DMS53 treated with DMSO at 0.1 percent for 48 hours (cell line): ENCODE results near the gene DHRS7C.
A peak's percentile ranks its signal among the peaks of the same experiment; 100 is the strongest.

ENCODE experiments used
- DNase-seq: peaks from one replicate; lab custom pipeline; 2025; ENCODE audit not compliant: unreplicated experiment; lab: John Stamatoyannopoulos, UW

The DHRS7C gene

DNA sequence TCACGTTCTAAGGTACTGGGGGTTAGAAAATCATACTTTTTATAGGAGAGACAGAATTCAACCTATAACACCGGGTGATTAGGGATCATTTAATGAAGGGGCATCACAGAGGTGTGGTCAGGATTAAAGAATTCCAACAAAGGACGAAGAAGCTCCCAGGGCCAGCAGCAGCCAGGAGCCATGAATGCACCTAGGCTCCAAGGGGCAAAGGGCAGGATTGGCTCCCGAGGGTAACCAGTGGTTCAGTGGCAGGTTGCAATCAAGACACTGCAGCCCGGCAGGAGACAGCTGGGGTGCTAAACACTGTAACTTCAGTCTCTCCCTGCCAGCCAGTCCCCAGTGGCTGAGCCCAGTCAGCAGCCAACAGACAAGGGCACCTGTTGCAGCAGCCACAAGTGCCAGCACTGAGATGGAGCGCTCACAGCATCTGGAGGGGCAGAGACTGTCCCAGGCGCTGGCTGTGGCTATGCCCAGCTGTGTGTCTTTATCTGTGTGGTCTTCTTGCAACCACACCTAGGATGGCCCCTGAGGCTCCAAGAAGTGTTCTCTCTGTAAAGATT is 23.9 kb downstream of the DHRS7C start:
- no peak for DNase-seq

DNA sequence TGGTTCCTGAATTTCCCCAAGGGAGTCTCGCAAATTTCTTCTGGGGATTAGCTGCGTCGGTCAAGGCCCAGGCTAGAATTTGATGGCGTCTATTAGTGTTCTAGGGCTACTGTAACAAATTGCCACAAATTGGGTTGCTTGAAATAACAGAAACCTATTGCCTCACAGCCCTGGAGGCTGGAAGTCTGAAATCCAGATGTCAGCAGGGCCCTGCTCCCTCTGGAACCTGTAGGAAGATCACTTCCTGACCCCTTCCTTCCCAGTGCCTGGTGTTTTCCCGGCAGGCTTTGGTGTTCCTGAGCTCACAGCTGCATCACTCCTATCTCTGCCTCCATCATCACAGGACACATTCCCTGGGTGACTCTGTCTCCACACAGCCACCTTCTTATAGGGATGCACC is 24.4 kb downstream of the DHRS7C start:
- no peak for DNase-seq

DNA sequence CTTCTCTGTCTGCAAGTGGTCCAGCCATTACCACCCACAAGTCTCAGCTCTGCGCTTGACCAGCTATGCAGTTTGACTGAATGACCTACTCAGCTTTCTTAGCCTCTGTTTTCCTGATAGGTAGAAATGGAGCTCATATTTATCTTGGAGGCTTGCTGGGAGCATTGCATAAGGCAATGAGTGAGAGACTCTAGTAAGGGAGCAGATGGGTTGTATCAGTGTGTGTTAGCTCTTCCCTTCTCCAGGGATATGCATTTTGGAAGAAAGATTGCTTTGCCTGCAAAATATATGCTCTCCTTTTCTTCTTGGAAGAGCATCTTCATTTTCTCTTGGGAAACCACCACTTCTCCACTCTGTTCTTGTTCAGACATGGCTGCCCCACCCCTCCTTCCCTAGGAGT is 26.1 kb downstream of the DHRS7C start:
- DNase-seq, result no peak

DNA sequence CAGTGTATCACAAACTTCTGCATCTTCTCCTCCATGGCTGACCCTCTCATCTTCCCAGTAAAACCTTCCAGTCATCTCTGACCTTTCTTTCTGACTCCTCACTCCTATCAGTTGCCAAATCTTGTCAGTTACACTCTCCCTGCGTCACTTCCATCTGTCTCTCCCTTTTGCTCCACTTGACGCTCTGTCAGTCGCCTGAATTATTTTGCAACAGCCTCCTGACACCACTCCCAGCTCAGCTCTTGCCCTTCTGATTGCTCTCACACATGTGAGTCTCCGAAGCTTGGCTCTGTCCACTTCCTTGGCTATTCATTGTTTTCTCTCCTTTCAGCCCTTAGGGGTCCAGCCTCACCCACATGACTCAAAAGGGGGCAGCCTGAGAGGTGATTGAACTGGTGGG is 27.7 kb downstream of the DHRS7C start:
- DNase-seq, result no peak

DNA sequence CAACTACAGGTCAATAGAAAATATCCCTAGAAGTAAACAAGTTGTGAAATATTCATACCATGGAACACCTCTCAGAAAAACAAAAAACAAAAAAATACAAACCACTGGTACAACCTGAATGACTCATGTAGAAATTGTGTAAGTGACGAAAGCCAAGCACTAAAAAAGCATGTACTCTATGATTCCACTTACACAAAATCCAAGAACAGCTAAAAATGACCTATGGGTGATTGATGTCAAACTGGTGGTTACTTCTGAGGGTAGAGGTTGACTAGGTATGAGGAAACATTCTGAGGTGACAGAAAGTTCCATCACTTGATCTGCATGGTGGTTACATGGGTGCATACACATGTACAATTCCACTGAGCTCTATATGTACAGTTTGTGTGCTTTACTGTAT is 31.1 kb downstream of the DHRS7C start:
- no peak for DNase-seq

DNA sequence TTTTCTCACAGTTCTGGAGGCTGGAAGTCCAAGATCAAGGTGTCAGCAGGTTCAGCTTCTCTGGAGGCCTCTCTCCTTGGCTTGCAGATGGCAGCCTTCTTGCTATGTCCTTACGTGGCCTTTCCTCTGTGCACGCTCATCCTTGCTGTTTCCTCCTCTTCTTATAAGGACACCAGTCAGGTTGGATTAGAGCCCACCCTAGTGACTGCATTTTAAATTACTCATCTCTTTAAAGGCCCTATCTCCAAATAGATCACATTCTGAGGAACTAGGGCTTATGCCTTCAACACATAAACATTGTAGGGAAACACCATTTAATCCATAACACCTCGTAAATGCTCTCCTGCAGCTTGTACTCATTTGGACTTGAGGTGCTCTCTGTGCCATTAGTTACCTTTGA is 36.3 kb downstream of the DHRS7C start:
- DNase-seq, result no peak

DNA sequence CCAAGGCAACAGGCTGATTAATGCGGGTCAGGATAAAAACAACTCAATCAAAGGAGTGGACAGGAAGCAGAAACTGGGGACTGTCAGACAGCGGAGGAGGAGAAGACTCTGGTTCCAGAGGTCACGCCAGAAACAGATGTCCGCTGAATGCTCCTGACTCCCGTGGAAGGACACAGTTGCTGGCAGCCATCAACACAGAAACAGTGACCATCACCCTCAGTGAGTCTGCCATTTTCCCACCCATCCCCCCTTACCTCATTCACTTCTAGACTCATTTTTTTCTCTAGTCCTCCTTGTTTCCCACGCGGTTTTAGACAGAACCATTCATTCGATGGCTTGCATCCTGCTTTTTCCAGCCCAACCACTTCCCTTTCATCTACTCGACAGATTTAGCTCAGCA is 40.9 kb downstream of the DHRS7C start:
- no peak for DNase-seq

DNA sequence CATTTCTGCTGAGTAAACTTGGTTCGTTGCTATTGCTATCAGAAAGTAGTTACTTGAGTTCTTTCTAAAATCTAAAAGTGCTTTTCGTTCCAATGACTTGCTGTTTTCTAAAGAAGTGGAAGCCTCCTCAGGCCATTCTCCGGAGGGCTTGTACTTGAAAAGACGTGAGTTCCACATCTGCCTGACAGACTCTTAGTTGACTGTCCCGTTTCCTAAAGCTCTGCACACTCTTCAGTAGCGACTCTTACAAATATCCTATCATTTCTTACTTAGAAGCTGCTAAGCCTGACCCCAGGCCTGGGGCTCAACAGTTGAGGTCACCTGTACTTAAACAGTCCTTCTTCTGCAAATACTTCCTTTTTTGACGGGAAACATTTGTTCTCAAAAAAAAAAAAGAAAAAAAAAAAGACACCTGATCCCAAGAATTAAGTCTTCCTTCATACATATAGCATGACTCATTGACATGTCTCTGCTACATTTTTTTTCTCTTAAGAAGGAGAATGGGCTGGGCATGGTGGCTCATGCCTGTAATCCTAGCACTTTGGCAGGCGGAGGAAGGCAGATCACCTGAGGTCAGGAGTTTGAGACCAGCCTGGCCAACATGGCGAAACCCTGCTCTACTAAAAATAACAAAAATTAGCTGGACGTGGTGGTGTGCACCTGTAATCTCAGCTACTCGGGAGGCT is 61.5 kb downstream of the DHRS7C start:
- DNase-seq, result no peak

DNA sequence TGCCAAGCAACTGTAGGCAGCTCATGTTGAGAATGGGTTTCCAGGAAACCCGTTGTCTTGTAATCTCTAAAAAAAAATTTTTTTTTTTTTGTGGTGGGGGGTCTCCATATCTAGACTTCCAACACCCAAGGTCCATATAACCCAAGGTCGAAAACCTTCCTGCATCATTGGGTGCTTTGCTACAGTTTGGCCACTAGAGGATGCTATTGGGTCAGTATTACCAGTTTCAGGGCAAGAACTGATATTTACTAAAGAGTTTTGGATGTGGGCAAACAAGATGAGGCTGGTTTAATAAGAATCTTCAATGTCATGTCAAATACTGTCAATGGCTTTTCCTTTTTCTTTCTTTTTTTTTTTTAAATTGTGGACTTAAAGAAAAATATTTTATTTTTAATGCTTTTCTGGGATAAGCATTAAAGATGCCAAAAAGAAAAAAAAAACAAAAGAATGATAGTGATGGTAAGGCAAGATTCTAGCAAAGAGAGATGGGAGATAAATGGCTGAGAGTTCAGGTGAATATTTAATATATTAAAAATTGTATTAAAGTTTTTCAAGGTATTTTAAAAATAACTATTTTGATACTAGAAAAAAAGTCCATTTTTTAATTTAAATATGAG is 62.2 kb downstream of the DHRS7C start:
- peak; percentile 42 for DNase-seq

DNA sequence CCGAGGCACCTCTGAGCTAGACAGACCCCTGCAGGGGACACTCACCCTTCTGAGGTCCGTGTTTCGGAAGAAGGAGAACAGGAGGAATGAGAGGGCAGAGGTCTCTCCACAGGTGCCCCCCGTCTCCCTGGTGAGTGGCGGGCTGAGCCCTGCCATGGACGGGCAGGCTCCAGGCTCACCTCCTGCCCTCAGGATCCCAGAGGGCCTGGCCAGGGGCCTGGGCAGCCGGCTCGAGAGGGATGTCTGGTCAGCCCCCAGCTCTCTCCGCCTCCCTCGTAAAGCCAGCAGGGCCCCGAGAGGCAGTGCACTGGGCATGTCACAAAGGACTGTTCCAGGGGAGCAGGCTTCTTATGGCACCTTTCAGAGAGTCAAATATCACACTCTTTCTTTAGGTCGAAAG is 62.8 kb downstream of the DHRS7C start:
- DNase-seq, result no peak

DNA sequence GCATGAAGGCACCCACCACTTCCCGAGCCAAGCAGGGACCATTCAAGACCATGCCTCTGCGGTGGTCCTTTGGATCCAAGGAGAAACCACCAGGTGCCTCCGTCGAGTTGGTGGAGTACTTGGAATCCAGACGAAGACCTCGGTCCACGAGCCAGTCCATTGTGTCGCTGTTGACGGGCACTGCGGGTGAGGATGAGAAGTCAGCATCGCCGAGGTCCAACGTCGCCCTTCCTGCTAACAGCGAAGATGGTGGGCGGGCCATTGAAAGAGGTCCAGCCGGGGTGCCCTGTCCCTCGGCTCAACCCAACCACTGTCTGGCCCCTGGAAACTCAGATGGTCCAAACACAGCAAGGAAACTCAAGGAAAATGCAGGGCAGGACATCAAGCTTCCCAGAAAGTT is 63.4 kb downstream of the DHRS7C start:
- DNase-seq, result no peak

DNA sequence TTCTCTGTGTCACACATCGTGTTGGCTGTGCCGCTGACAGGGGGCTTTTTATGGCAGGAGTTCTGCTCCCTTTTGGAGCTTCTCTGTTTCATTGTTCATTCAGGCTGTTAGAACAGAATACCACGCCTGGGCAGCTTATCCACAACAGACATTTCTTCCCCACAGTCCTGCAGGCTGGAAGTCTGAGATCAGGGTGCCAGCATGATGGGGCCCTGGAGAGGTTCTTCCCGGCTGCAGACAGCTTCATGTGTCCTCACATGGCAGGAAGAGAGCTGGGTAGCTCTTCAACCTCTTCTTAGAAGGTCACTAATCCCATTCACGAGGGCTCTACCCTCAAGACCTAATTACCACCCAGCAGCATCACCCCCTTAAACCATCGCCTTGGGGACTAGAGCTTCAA is 65.1 kb downstream of the DHRS7C start:
- DNase-seq, result no peak

DNA sequence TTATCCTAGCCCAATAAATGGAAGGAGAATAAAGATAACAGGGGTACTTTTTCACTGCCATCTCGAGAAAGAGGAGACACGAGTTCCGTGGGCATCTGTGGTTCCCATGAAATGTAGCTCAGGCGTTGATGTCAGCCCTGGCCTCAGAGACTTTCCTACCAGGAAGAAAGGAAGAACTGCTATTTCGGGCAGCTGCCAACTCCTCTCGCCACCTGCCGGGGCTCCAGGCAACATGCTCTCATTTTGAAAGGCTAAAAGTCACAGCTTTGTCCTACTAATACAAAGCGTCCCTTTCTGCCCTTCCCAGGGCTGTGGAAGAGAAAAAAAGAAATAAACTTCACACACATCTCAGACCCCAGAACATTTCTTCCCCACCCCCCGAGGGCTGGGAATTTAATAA is 65.8 kb downstream of the DHRS7C start:
- no peak for DNase-seq
